Keratinocyte (primary cell): ENCODE measurements around the gene BATF. TPM values are rescaled to one million over a fixed set of nuclear protein-coding genes. Genes with fewer than 3 reads are reported as not detected.

ENCODE experiments used
- DNase-seq: peaks from one replicate; pipeline ENCODE4 v3.0.0-alpha.2; 2011; ENCODE audit warnings: low read depth, missing footprints, low spot score
- FAIRE-seq: peaks from 2 replicates; lab custom pipeline; 2011; peaks lifted over from hg19 to GRCh38; lab: Jason Lieb, UNC
- H2AFZ ChIP-seq: 2 replicates; pipeline ENCODE4 v1.6.0; 2012; ENCODE audit warnings: low read length, control low read depth, inconsistent platforms; ENCODE audit not compliant: control insufficient read depth
- H3K27ac ChIP-seq: 2 replicates; pipeline ENCODE4 v1.5.1; 2011; ENCODE audit warnings: low read length; ENCODE audit not compliant: control insufficient read depth, insufficient read depth
- H3K27me3 ChIP-seq: 3 replicates; pipeline ENCODE4 v1.6.0; 2011; ENCODE audit warnings: low read length; ENCODE audit not compliant: control insufficient read depth, insufficient read depth; ENCODE audit errors: extremely low read depth
- H3K36me3 ChIP-seq, 2 experiments: 2 replicates in 1 of 2; 3 replicates in 1 of 2; pipeline ENCODE4 v1.5.1; 2011; ENCODE audit warnings: low read length in 2 of 2, mild to moderate bottlenecking in 1 of 2; ENCODE audit not compliant: control insufficient read depth in 2 of 2, insufficient read depth in 2 of 2; ENCODE audit errors: extremely low read depth in 1 of 2
- H3K4me1 ChIP-seq: 3 replicates; pipeline ENCODE4 v1.5.1; 2011; ENCODE audit warnings: low read length; ENCODE audit not compliant: control insufficient read depth, insufficient read depth; ENCODE audit errors: extremely low read depth
- H3K4me2 ChIP-seq: 3 replicates; pipeline ENCODE4 v1.6.0; 2011; ENCODE audit warnings: low read depth, low read length; ENCODE audit not compliant: control insufficient read depth, insufficient read depth; ENCODE audit errors: extremely low read depth
- H3K4me3 ChIP-seq, 3 experiments: fragments of 200-600 bp in 1 of 3; sonication (generic) in 1 of 3; 2 replicates in 2 of 3; 3 replicates in 1 of 3; pipeline ENCODE4 v1.5.1; 2011 to 2016; ENCODE audit warnings: low read length in 3 of 3, mild to moderate bottlenecking in 3 of 3, control low read depth in 2 of 3, inconsistent platforms in 1 of 3, low read depth in 1 of 3, mixed read lengths in 1 of 3, mixed run types in 1 of 3, moderate library complexity in 1 of 3; ENCODE audit not compliant: control insufficient read depth in 2 of 3, insufficient read depth in 2 of 3; ENCODE audit errors: extremely low read depth in 1 of 3
- H3K79me2 ChIP-seq: 2 replicates; pipeline ENCODE4 v1.6.0; 2012; ENCODE audit warnings: low read length; ENCODE audit not compliant: control insufficient read depth, insufficient read depth
- H3K9ac ChIP-seq: 3 replicates; pipeline ENCODE4 v1.6.0; 2011; ENCODE audit warnings: low read length; ENCODE audit not compliant: control insufficient read depth, insufficient read depth; ENCODE audit errors: extremely low read depth
- H3K9me1 ChIP-seq: 3 replicates; pipeline ENCODE4 v1.6.0; 2011; ENCODE audit warnings: low read length; ENCODE audit not compliant: control insufficient read depth, insufficient read depth; ENCODE audit errors: extremely low read depth
- H3K9me3 ChIP-seq: 2 replicates; pipeline ENCODE4 v1.5.1; 2012; ENCODE audit warnings: low read depth, low read length; ENCODE audit not compliant: control insufficient read depth
- H4K20me1 ChIP-seq: 3 replicates; pipeline ENCODE4 v1.6.0; 2011; ENCODE audit warnings: low read length; ENCODE audit not compliant: control insufficient read depth, insufficient read depth; ENCODE audit errors: extremely low read depth
- EZH2 ChIP-seq: IDR thresholded peaks from one replicate; pipeline ENCODE4 v1.6.1; 2012; ENCODE audit warnings: inconsistent platforms, mild to moderate bottlenecking, low read length, moderate library complexity
- dilution Hi-C: fragments of 300-500 bp; cut with MboI; formaldehyde crosslinking; loops from one replicate; pipeline ENCODE4 v1.7.0; 2020; ENCODE audit warnings: low sequenced_read_pairs; ENCODE audit not compliant: extremely low pct_ligation_motif_present
- polyA plus RNA-seq, 5 experiments: library from polyadenylated mRNA; depleted of rRNA in 3 of 5; stranded (reverse) in 3 of 5; stranded (forward) in 1 of 5; unstranded in 1 of 5; fragments of >200 nt; gene quantifications; 1 replicate in 1 of 5; 2 replicates in 3 of 5; 3 replicates in 1 of 5; pipeline versions ENCODE4 v1.2.1 to v1.2.3, GENCODE V29; 2011 to 2012; ENCODE audit warnings: missing spikeins in 2 of 5, low read depth in 1 of 5, low replicate concordance in 1 of 5
- TF ChIP-seq, protein P1 (sequence below), 3 experiments: IDR thresholded peaks in 1 of 3; conservative IDR thresholded peaks in 1 of 3; optimal IDR thresholded peaks in 1 of 3; 2 replicates in 2 of 3; 3 replicates in 1 of 3; pipeline versions ENCODE3 to v1.5.1; 2011; ENCODE audit warnings: low read length in 3 of 3, mild to moderate bottlenecking in 3 of 3, moderate library complexity in 2 of 3, control low read depth in 1 of 3, inconsistent platforms in 1 of 3; ENCODE audit not compliant: insufficient read depth in 2 of 3; ENCODE audit errors: extremely low read depth in 1 of 3

BATF gene
- polyA plus RNA-seq, 1 donor (not counting 4 experiments of a cell fraction or from before 2014, with no cell fraction given): not detected

DNA sequence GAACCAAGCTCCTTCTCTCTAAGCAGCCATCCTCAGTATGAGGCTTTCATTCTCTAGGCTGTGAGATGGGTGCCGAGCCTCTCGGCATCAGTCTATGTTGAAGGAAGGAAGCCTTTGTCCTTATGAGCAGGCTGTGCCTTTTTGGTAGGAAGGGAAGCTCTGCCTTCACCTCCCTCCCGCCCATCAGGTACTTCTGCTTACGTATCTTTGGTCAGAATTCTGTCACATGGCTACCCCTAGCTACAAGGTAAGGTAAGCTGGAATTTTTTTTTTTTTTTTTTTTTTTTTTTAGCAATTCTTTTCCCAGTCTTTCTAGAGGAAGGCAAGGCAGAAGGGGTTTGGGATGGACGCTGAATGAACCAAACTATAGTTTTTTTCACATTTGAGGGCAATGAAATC, 16.9 kb downstream of the BATF start:
- H2AFZ ChIP-seq: no peak overlapping the region
- H3K9ac ChIP-seq: no peak overlapping the region

GRCh38 chr14:75539561-75540478, 17.6 kb downstream of the BATF start:
- H3K27me3 ChIP-seq: peaks cover 7% of the 10 kb centered on the region
- no peaks in the 10 kb centered on the region for H3K9me3 ChIP-seq
- no peak overlapping the region for H3K9ac ChIP-seq
- H3K36me3 ChIP-seq: no peaks in the 10 kb centered on the region
- DNase-seq: no peak
- dilution Hi-C loops: no loop called here
- H3K79me2 ChIP-seq: no peaks in the 10 kb centered on the region
- no peak for TF ChIP-seq EZH2
- TF ChIP-seq, protein P1, sequence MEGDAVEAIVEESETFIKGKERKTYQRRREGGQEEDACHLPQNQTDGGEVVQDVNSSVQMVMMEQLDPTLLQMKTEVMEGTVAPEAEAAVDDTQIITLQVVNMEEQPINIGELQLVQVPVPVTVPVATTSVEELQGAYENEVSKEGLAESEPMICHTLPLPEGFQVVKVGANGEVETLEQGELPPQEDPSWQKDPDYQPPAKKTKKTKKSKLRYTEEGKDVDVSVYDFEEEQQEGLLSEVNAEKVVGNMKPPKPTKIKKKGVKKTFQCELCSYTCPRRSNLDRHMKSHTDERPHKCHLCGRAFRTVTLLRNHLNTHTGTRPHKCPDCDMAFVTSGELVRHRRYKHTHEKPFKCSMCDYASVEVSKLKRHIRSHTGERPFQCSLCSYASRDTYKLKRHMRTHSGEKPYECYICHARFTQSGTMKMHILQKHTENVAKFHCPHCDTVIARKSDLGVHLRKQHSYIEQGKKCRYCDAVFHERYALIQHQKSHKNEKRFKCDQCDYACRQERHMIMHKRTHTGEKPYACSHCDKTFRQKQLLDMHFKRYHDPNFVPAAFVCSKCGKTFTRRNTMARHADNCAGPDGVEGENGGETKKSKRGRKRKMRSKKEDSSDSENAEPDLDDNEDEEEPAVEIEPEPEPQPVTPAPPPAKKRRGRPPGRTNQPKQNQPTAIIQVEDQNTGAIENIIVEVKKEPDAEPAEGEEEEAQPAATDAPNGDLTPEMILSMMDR (optimal IDR thresholded peaks at IDR 0.05 in 1 of 3, IDR thresholded peaks at IDR 0.05 in 1 of 3, conservative IDR thresholded peaks at IDR 0.05 in 1 of 3; ENCODE audit: extremely low read depth in 1 of 3, insufficient read depth in 2 of 3, low read length in 3 of 3): no peak
- no peak overlapping the region for H3K4me3 ChIP-seq
- no peak overlapping the region for H2AFZ ChIP-seq
- no peak for FAIRE-seq
- H3K4me2 ChIP-seq: no peak overlapping the region
- H3K27ac ChIP-seq: no peak overlapping the region
- H4K20me1 ChIP-seq: no peaks in the 10 kb centered on the region
- H3K4me1 ChIP-seq: no peaks in the 10 kb centered on the region
- H3K9me1 ChIP-seq: no peaks in the 10 kb centered on the region

More for the DNA sequence above, 16.9 kb downstream of the BATF start:
- TF ChIP-seq EZH2: no peak
- TF ChIP-seq, protein P1 (optimal IDR thresholded peaks at IDR 0.05 in 1 of 3, IDR thresholded peaks at IDR 0.05 in 1 of 3, conservative IDR thresholded peaks at IDR 0.05 in 1 of 3; ENCODE audit: extremely low read depth in 1 of 3, insufficient read depth in 2 of 3, low read length in 3 of 3): no peak
- H3K27ac ChIP-seq: no peak overlapping the region
- H3K36me3 ChIP-seq: no peaks in the 10 kb centered on the region
- peaks cover 7% of the 10 kb centered on the region for H3K27me3 ChIP-seq
- no peak overlapping the region for H3K4me3 ChIP-seq
- H3K79me2 ChIP-seq: no peaks in the 10 kb centered on the region
- FAIRE-seq: no peak
- H4K20me1 ChIP-seq: no peaks in the 10 kb centered on the region
- no peak for DNase-seq
- dilution Hi-C loops: no loop called here
- H3K4me1 ChIP-seq: no peaks in the 10 kb centered on the region
- no peaks in the 10 kb centered on the region for H3K9me3 ChIP-seq
- no peak overlapping the region for H3K4me2 ChIP-seq
- no peaks in the 10 kb centered on the region for H3K9me1 ChIP-seq
